ENCODE data around the gene ZC2HC1B.

Gene ZC2HC1B

GRCh38 chr6:143959927-143960326 is 95.7 kb downstream of the ZC2HC1B start:
- TF ChIP-seq SIN3A (IDR thresholded peaks at IDR 0.05; ENCODE audit: borderline replicate concordance, insufficient read depth, low read length) (no peak), TAF1 (IDR thresholded peaks at IDR 0.05; ENCODE audit: borderline replicate concordance, insufficient read depth, low read length) (no peak), FOXP2 (optimal IDR thresholded peaks at IDR 0.05; ENCODE audit: borderline replicate concordance, extremely low read depth, extremely low read length, insufficient read depth) (no peak), REST (IDR thresholded peaks at IDR 0.05; ENCODE audit: insufficient read depth in 1 of 2, low read depth in 2 of 2, low read length in 2 of 2) (no peak), POLR2AphosphoS5 (IDR thresholded peaks at IDR 0.05; ENCODE audit: low read depth, low read length) (no peak)

- no peak for TF ChIP-seq SIN3A (IDR thresholded peaks at IDR 0.05; ENCODE audit: borderline replicate concordance, insufficient read depth, low read length)
- no peak for TF ChIP-seq POLR2AphosphoS5 (IDR thresholded peaks at IDR 0.05; ENCODE audit: low read depth, low read length)
- TF ChIP-seq REST (IDR thresholded peaks at IDR 0.05; ENCODE audit: insufficient read depth in 1 of 2, low read depth in 2 of 2, low read length in 2 of 2): no peak
- TF ChIP-seq TAF1 (IDR thresholded peaks at IDR 0.05; ENCODE audit: borderline replicate concordance, insufficient read depth, low read length): no peak
- TF ChIP-seq FOXP2 (optimal IDR thresholded peaks at IDR 0.05; ENCODE audit: borderline replicate concordance, extremely low read depth, extremely low read length, insufficient read depth): no peak
Measured at GRCh38 chr6:143961066-143961465, 96.8 kb downstream of the ZC2HC1B start.

- no peak for TF ChIP-seq FOXP2 (optimal IDR thresholded peaks at IDR 0.05; ENCODE audit: borderline replicate concordance, extremely low read depth, extremely low read length, insufficient read depth)
- no peak for TF ChIP-seq TAF1 (IDR thresholded peaks at IDR 0.05; ENCODE audit: borderline replicate concordance, insufficient read depth, low read length)
- no peak for TF ChIP-seq SIN3A (IDR thresholded peaks at IDR 0.05; ENCODE audit: borderline replicate concordance, insufficient read depth, low read length)
- no peak for TF ChIP-seq REST (IDR thresholded peaks at IDR 0.05; ENCODE audit: insufficient read depth in 1 of 2, low read depth in 2 of 2, low read length in 2 of 2)
- no peak for TF ChIP-seq POLR2AphosphoS5 (IDR thresholded peaks at IDR 0.05; ENCODE audit: low read depth, low read length)
Measured at GRCh38 chr6:143961886-143962878, 97.9 kb downstream of the ZC2HC1B start.

GRCh38 chr6:143963158-143963919 is 99.1 kb downstream of the ZC2HC1B start:
- no peak for TF ChIP-seq REST (IDR thresholded peaks at IDR 0.05; ENCODE audit: insufficient read depth in 1 of 2, low read depth in 2 of 2, low read length in 2 of 2)
- TF ChIP-seq POLR2AphosphoS5 (IDR thresholded peaks at IDR 0.05; ENCODE audit: low read depth, low read length): no peak
- TF ChIP-seq TAF1 (IDR thresholded peaks at IDR 0.05; ENCODE audit: borderline replicate concordance, insufficient read depth, low read length): no peak
- no peak for TF ChIP-seq SIN3A (IDR thresholded peaks at IDR 0.05; ENCODE audit: borderline replicate concordance, insufficient read depth, low read length)
- TF ChIP-seq FOXP2 (optimal IDR thresholded peaks at IDR 0.05; ENCODE audit: borderline replicate concordance, extremely low read depth, extremely low read length, insufficient read depth): no peak

All from PFSK-1 (cell line).